ENCODE measurements around the gene RPUSD4. TPM values are rescaled to one million over a fixed set of nuclear protein-coding genes. Genes with fewer than 3 reads are reported as not detected.
"Not testable (repeated sequence)": the region's sequence is repeated elsewhere in the genome, so short reads cannot be mapped to it uniquely, and the experiment has no call there.

RPUSD4 gene
- total RNA-seq, 1 donor from 2014 or later = 46.7 TPM

DNA sequence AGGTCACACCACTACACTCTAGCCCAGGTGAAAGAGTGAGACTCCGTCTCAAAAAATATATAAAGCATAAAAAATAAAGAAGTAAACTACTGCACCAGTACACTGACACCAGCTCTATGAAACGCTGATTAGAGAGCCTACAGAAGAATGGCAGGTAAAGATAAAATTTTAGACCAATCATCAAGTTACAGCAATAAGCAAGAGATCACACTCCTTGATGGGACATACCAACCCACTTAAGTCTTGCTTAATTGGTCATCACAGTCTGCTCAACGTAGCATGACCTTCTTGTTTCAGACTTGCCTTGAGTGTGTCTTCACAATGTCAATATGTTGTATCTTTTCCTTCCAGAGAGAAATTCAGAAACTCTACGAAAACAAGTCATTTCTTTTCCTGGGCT is 44.8 kb upstream of the RPUSD4 start:
- no peaks in the 10 kb centered on the region for H3K79me2 ChIP-seq (ENCODE audit: low read depth)
- no peak overlapping the region for H3K4me3 Mint-ChIP-seq
- no peak overlapping the region for H3K27ac Mint-ChIP-seq
- H3K4me2 ChIP-seq = no peak overlapping the region
- no peaks in the 10 kb centered on the region for H3K4me1 Mint-ChIP-seq
- peaks cover 2% of the 10 kb centered on the region for H3K27me3 Mint-ChIP-seq (ENCODE audit: insufficient read depth, low read depth)
- no peak overlapping the region for H2AFZ ChIP-seq (replicated peaks)
- peaks cover 23% of the 10 kb centered on the region for H3K36me3 Mint-ChIP-seq
- H3F3A ChIP-seq (ENCODE audit: low read depth) = peaks cover 16% of the 10 kb centered on the region
- H4K20me1 ChIP-seq (ENCODE audit: low read depth) = peaks cover 5% of the 10 kb centered on the region
- H3K27me3 ChIP-seq = no peaks in the 10 kb centered on the region
- H3K4me3 ChIP-seq = no peak overlapping the region
- TF ChIP-seq, protein P1, sequence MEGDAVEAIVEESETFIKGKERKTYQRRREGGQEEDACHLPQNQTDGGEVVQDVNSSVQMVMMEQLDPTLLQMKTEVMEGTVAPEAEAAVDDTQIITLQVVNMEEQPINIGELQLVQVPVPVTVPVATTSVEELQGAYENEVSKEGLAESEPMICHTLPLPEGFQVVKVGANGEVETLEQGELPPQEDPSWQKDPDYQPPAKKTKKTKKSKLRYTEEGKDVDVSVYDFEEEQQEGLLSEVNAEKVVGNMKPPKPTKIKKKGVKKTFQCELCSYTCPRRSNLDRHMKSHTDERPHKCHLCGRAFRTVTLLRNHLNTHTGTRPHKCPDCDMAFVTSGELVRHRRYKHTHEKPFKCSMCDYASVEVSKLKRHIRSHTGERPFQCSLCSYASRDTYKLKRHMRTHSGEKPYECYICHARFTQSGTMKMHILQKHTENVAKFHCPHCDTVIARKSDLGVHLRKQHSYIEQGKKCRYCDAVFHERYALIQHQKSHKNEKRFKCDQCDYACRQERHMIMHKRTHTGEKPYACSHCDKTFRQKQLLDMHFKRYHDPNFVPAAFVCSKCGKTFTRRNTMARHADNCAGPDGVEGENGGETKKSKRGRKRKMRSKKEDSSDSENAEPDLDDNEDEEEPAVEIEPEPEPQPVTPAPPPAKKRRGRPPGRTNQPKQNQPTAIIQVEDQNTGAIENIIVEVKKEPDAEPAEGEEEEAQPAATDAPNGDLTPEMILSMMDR (IDR thresholded peaks at IDR 0.05) = no peak
- TF ChIP-seq EZH2 (IDR thresholded peaks at IDR 0.05) (no peak), EZH2phosphoT487 (IDR thresholded peaks at IDR 0.05) (no peak)
- no peak overlapping the region for H3K27ac ChIP-seq
- H3K9me3 ChIP-seq (ENCODE audit: low read depth) = no peaks in the 10 kb centered on the region
- DNase-seq (ENCODE audit: low spot score) = no peak
- H3K9me3 Mint-ChIP-seq = no peaks in the 10 kb centered on the region
- no peaks in the 10 kb centered on the region for H3K36me3 ChIP-seq
- no peak overlapping the region for H3K9ac ChIP-seq
- H3K4me1 ChIP-seq = no peaks in the 10 kb centered on the region

DNA sequence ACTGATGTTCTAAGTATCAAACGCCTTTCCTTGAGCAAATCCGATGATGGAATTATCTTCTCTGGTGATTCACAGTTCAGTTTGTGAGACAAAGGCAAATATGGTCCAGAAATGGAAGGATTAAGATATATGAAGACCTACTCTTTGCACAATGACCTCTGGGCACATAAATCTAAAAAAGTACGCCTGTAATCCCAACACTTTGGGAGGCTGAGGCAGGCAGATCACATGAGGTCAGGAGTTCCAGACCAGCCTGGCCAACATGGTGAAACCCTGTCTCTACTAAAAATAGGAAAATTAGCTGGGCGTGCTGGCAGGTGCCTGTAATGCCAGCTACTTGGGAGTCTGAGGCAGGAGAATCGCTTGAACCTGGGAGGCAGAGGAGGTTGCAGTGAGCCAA is 44.1 kb upstream of the RPUSD4 start:
- not testable (repeated sequence) for H3K4me3 ChIP-seq; H2AFZ ChIP-seq (replicated peaks); H3K27ac Mint-ChIP-seq; H3K36me3 ChIP-seq; H3K4me1 ChIP-seq; H3K9me3 ChIP-seq (ENCODE audit: low read depth); H3K79me2 ChIP-seq (ENCODE audit: low read depth); H3K27me3 ChIP-seq; H3K4me1 Mint-ChIP-seq; H3K27me3 Mint-ChIP-seq (ENCODE audit: insufficient read depth, low read depth); H3K27ac ChIP-seq; H4K20me1 ChIP-seq (ENCODE audit: low read depth); H3K9ac ChIP-seq; H3F3A ChIP-seq (ENCODE audit: low read depth); H3K4me2 ChIP-seq; H3K4me3 Mint-ChIP-seq; H3K9me3 Mint-ChIP-seq; DNase-seq (ENCODE audit: low spot score)
- peaks cover 26% of the 10 kb centered on the region for H3K36me3 Mint-ChIP-seq

DNA sequence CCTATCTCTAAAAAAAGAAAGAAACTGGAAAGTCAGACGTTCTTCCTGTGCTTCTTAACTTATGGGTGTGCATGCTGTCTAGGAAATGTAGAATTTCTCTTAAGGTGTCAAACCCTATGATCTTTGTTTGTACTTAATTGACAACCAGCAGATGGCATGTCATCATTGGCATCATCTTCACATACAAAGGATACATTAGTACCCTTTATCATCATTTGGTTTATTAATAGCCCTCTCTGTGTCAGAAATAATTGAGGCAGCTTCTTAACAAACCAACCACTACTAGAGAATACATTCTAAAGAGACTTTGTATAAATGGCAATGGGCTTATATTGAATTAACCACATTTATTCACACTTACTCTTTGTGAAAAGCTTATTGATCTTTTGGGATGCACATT is 43.4 kb upstream of the RPUSD4 start:
- Histone ChIP-seq H3K79me2 (ENCODE audit: low read depth) (no peaks in the 10 kb centered on the region), H3K36me3 (no peaks in the 10 kb centered on the region), H3K9me3 (ENCODE audit: low read depth) (no peaks in the 10 kb centered on the region), H3K4me2 (no peak overlapping the region), H3K9ac (no peak overlapping the region), H3F3A (ENCODE audit: low read depth) (peaks cover 9% of the 10 kb centered on the region), H3K27ac (no peak overlapping the region), H4K20me1 (ENCODE audit: low read depth) (peaks cover 5% of the 10 kb centered on the region), H3K4me3 (no peak overlapping the region), H3K27me3 (no peaks in the 10 kb centered on the region), H2AFZ (replicated peaks) (no peak overlapping the region), H3K4me1 (no peaks in the 10 kb centered on the region)
- H3K9me3 Mint-ChIP-seq = no peaks in the 10 kb centered on the region
- H3K36me3 Mint-ChIP-seq = peaks cover 29% of the 10 kb centered on the region
- no peak for DNase-seq (ENCODE audit: low spot score)
- TF ChIP-seq EZH2phosphoT487 (IDR thresholded peaks at IDR 0.05) = no peak
- TF ChIP-seq EZH2 (IDR thresholded peaks at IDR 0.05) = no peak
- TF ChIP-seq, protein P1 (IDR thresholded peaks at IDR 0.05) = no peak
- H3K27me3 Mint-ChIP-seq (ENCODE audit: insufficient read depth, low read depth) = peaks cover 2% of the 10 kb centered on the region
- no peak overlapping the region for H3K4me3 Mint-ChIP-seq
- no peaks in the 10 kb centered on the region for H3K4me1 Mint-ChIP-seq
- no peak overlapping the region for H3K27ac Mint-ChIP-seq

DNA sequence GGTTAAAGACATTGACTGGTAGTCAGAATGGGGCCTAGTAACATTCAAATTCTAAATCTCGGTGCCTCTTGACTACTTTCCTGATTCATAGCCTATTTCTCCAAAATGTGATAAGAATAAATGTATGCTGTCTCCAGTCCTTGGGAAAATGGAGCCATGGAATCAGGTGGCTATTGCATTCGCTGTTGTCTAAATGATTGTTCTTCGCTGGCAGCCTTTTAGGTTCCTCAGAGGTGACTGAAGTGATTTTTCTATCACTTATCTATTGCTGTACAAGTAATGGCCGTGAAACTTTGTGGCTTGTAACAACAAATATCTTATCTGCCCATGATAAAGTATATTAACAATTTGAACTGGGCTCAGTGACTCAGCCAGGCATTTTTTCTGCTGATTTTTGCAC is 41.8 kb upstream of the RPUSD4 start:
- H3K27ac Mint-ChIP-seq = no peak overlapping the region
- Histone ChIP-seq H3K27ac (no peak overlapping the region), H3K4me3 (no peak overlapping the region), H3K27me3 (no peaks in the 10 kb centered on the region), H3K79me2 (ENCODE audit: low read depth) (no peaks in the 10 kb centered on the region), H3K4me2 (no peak overlapping the region), H2AFZ (replicated peaks) (no peak overlapping the region), H3K9me3 (ENCODE audit: low read depth) (no peaks in the 10 kb centered on the region), H3F3A (ENCODE audit: low read depth) (peaks cover 4% of the 10 kb centered on the region), H3K4me1 (no peaks in the 10 kb centered on the region), H3K9ac (no peak overlapping the region), H4K20me1 (ENCODE audit: low read depth) (peaks cover 5% of the 10 kb centered on the region), H3K36me3 (no peaks in the 10 kb centered on the region)
- H3K4me3 Mint-ChIP-seq = no peak overlapping the region
- H3K4me1 Mint-ChIP-seq = no peaks in the 10 kb centered on the region
- H3K36me3 Mint-ChIP-seq = peaks cover 30% of the 10 kb centered on the region
- DNase-seq (ENCODE audit: low spot score) = no peak
- peaks cover 2% of the 10 kb centered on the region for H3K27me3 Mint-ChIP-seq (ENCODE audit: insufficient read depth, low read depth)
- TF ChIP-seq, protein P1 (IDR thresholded peaks at IDR 0.05) = no peak
- no peak for TF ChIP-seq EZH2 (IDR thresholded peaks at IDR 0.05)
- H3K9me3 Mint-ChIP-seq = no peaks in the 10 kb centered on the region
